ENCODE measurements around the gene HMCN2. TPM values are rescaled to one million over a fixed set of nuclear protein-coding genes. Genes with fewer than 3 reads are reported as not detected.

The HMCN2 gene
- total RNA-seq, 1 donor from 2014 or later: not detected

DNA sequence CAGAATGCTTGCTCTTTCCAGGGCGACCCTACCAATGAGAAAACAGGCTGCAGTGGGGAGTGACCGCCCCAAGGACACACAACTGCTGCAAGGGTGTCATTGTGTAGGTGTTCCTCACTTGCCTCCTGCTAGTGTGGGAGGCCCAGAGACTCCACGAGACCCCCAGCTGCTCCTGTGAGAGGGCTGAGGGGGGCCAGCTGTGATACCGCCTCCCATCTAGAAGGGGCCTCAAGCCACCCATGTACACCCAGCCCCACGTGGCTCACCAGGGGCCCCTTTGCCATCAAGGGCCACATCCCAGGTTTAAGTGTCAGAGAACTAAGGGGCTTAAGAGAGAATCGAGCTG is 177.9 kb downstream of the HMCN2 start:
- TF ChIP-seq, protein P1, sequence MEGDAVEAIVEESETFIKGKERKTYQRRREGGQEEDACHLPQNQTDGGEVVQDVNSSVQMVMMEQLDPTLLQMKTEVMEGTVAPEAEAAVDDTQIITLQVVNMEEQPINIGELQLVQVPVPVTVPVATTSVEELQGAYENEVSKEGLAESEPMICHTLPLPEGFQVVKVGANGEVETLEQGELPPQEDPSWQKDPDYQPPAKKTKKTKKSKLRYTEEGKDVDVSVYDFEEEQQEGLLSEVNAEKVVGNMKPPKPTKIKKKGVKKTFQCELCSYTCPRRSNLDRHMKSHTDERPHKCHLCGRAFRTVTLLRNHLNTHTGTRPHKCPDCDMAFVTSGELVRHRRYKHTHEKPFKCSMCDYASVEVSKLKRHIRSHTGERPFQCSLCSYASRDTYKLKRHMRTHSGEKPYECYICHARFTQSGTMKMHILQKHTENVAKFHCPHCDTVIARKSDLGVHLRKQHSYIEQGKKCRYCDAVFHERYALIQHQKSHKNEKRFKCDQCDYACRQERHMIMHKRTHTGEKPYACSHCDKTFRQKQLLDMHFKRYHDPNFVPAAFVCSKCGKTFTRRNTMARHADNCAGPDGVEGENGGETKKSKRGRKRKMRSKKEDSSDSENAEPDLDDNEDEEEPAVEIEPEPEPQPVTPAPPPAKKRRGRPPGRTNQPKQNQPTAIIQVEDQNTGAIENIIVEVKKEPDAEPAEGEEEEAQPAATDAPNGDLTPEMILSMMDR (IDR thresholded peaks at IDR 0.05; ENCODE audit: insufficient read depth, low read length, poor library complexity, severe bottlenecking): no peak
- DNase-seq (ENCODE audit: low read depth): no peak

DNA sequence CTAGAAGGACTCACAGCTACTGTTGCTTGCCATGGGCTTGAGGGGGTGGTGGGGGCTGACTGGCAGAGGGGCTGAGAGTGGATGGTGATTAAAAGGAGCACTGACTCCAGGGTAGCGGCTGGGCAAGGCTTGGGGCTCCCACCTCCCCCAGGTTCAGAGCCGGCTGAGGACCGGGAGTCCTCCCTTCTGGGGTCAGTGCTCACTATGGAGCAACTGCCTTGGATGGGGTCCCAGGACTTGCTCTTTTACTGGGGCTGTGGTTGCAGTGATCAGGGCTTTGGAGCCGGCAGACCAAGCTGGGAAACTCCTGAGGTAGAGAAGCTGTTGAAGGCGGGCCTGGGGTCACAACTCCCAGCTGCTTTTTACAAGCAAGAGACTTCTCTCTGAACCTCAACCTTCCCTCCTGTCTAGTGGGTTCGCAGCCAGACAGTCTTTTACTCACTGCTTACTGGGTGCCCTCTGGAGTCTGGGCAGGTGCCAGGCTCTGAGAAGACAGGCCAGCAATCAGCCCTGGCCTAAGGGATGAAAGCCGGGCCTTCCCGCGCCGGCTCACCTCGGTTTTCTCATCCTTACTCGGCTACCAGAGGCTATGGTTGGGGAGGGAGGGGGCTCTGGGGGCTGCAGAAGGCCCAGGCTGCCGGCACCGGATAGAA is 178.4 kb downstream of the HMCN2 start:
- TF ChIP-seq, protein P1 (IDR thresholded peaks at IDR 0.05; ENCODE audit: insufficient read depth, low read length, poor library complexity, severe bottlenecking): no peak
- no peak for DNase-seq (ENCODE audit: low read depth)
- Histone ChIP-seq H3K36me3 (ENCODE audit: control insufficient read depth, insufficient read depth, low read length) (no peaks in the 10 kb centered on the region), H3K27me3 (ENCODE audit: control insufficient read depth, insufficient read depth, low read length) (peaks cover 15% of the 10 kb centered on the region), H3K4me3 (ENCODE audit: low read depth, low read length) (no peak overlapping the region)

More for the DNA sequence above, 177.9 kb downstream of the HMCN2 start:
- H3K27me3 ChIP-seq (ENCODE audit: control insufficient read depth, insufficient read depth, low read length): peaks cover 15% of the 10 kb centered on the region
- H3K4me3 ChIP-seq (ENCODE audit: low read depth, low read length): no peak overlapping the region
- H3K36me3 ChIP-seq (ENCODE audit: control insufficient read depth, insufficient read depth, low read length): no peaks in the 10 kb centered on the region

DNA sequence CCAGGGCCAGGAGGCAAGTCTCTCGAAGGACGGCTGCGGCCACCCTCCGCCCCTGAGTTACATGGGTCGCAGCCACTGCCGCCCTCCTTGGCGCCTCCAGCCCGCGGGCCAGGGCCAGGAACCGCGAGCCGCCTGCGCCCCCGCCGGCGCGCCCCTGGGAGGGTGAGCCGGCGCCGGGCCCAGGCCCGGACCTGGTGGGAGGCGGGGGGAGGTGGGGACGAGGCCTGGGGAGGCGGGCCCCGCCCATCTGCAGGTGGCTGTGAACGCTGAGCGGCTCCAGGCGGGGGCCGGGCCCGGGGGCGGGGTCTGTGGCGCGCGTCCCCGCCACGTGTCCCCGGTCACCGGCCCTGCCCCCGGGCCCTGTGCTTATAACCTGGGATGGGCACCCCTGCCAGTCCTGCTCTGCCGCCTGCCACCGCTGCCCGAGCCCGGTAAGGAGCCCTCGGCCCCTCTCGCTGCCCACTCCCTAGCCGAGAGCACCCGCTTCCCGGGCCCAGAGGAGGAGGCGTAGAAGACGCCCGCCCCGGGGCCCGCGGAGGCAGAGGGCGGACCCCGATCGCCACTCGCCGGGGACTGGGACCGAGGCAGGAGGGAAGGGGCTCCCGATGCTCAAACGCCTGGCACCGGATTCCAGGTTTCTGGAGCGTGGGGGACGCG is 179.1 kb downstream of the HMCN2 start, which contains the start of gene ASS1:
Gene ASS1, plus strand, starts transcription at position 397 of the 657 bp plus-strand sequence. CDS start 7,268 bp downstream, outside the sequence.
- Histone ChIP-seq H3K36me3 (ENCODE audit: control insufficient read depth, insufficient read depth, low read length) (no peaks in the 10 kb centered on the region), H3K4me3 (ENCODE audit: low read depth, low read length) (peak within 1 kb of the TSS; percentile 40), H3K27me3 (ENCODE audit: control insufficient read depth, insufficient read depth, low read length) (peaks cover 15% of the 10 kb centered on the region)
- TF ChIP-seq, protein P1 (IDR thresholded peaks at IDR 0.05; ENCODE audit: insufficient read depth, low read length, poor library complexity, severe bottlenecking): no peak
- DNase-seq (ENCODE audit: low read depth): no peak

DNA sequence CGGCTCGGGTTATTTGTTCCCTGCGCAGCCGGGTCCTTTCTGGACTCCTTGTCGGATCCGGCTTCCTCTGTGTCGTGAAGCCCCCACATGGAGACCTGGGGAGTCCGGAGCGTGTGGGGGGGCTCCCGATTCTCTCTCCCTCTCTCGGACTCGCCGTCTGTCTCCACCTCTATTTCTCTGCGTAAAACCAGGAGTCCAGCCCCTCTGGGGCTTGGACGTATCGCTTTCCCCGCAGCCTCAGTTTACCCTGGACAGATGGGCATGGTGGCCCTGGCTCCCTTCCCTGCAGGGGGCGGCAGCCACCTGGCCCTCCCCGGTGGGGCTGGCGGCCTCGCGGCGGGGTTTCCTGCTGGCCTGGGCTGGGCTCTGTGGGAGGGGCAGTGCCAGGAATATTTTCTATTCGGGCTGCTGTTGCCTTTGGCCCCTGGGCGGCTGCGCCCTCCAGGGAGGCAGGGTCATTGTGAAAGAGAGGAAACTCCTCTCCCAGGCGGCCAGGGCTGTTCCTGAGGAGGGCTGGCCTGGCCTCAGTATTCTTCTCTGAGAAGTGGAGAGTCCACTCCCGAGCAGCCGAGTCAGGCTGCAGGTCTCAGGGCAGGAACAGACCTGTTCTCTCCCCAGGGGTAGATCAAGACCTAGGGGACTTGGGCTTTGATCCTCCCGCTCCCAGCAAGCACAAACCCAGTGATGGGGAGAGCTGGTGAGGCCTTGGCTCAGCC is 179.9 kb downstream of the HMCN2 start:
- H3K27me3 ChIP-seq (ENCODE audit: control insufficient read depth, insufficient read depth, low read length): peaks cover 15% of the 10 kb centered on the region
- TF ChIP-seq, protein P1 (IDR thresholded peaks at IDR 0.05; ENCODE audit: insufficient read depth, low read length, poor library complexity, severe bottlenecking): no peak
- peak overlapping the region; percentile 40 for H3K4me3 ChIP-seq (ENCODE audit: low read depth, low read length)
- DNase-seq (ENCODE audit: low read depth): no peak
- no peaks in the 10 kb centered on the region for H3K36me3 ChIP-seq (ENCODE audit: control insufficient read depth, insufficient read depth, low read length)

DNA sequence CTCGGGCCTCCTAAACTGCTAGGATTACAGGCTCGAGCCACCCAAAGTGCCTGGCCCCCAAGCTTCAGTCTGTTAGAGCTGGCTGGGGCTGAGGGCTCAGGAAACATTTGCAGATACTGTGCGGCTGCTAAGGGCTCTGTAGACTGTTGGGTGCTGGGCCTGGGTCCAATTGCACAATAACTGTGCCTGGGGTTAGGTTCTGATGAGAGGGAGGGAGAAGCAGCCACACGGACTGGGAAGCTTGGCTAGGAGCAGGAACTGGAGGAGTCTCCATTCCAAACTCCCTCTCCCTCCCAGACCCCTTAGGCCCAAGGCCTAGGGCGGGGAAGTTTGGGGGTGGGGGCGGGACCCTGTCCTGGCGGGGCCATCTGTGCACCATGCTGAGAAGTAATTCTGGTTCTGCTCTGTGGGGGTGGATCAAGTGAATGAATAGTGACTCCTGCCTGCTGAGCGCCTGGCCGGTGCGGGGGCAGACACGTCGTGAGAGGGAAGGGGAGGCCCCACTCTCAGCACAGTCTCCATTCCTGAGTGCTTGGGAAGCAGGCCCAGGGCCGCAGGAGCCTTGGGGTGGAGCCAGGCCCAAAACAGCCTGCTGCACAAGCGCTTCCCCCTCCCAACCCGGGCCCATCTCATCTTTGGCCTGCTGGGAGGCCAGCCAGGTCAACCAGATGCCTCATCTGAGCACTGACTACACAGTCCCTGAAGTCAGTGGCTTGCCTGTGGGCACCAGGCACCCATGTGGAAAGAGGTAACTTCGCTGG is 180.7 kb downstream of the HMCN2 start:
- H3K4me3 ChIP-seq (ENCODE audit: low read depth, low read length): no peak overlapping the region
- no peak for DNase-seq (ENCODE audit: low read depth)
- H3K36me3 ChIP-seq (ENCODE audit: control insufficient read depth, insufficient read depth, low read length): no peaks in the 10 kb centered on the region
- peaks cover 15% of the 10 kb centered on the region for H3K27me3 ChIP-seq (ENCODE audit: control insufficient read depth, insufficient read depth, low read length)
- TF ChIP-seq, protein P1 (IDR thresholded peaks at IDR 0.05; ENCODE audit: insufficient read depth, low read length, poor library complexity, severe bottlenecking): no peak

Measured in kidney epithelial cell (primary cell).